GM12878 (cell line): Measurements from ENCODE around the gene YES1. TPM values are rescaled to one million over a fixed set of nuclear protein-coding genes. Genes with fewer than 3 reads are reported as not detected.

Experiments
- ATAC-seq: fragments of 200-7000 bp; cut with Tn5 transposase; 3 replicates; pipeline ENCODE4 v1.9.1; 2020; ENCODE audit warnings: mild to moderate bottlenecking, moderate library complexity
- BruUV-seq: library from RNA; stranded (reverse); fragments of 400-500 nt; replicated peaks from 2 replicates; lab custom pipeline; 2021; lab: Mats Ljungman, UMichigan
- CTCF ChIA-PET: fragments of 300-600 bp; sonication (Branson Sonifier 250); formaldehyde crosslinking; extraction: SDS; loops from one replicate; lab custom pipeline; 2021; ENCODE audit warnings: inconsistent platforms; lab: Yijun Ruan, JAX
- POLR2A ChIA-PET: fragments of 350-600 bp; formaldehyde crosslinking; extraction: SDS; loops from one replicate; lab custom pipeline; 2021; ENCODE audit warnings: inconsistent platforms; lab: Charles Lee
- RAD21 ChIA-PET: fragments of 300-600 bp; sonication (Branson Sonifier 250); formaldehyde crosslinking; loops from one replicate; lab custom pipeline; 2023; ENCODE audit warnings: antibody characterized with exemption; ENCODE audit not compliant: unreplicated experiment; lab: Charles Lee
- SMC1A ChIA-PET: fragments of 300-600 bp; sonication (Branson Sonifier 250); formaldehyde crosslinking; loops from one replicate; lab custom pipeline; 2023; ENCODE audit not compliant: unreplicated experiment, uncharacterized antibody; lab: Charles Lee
- DNase-seq: peaks from one replicate; pipeline ENCODE4 v3.0.0-alpha.2; 2011; ENCODE audit warnings: low read depth, low spot score
- FAIRE-seq: peaks from 3 replicates; lab custom pipeline; 2011; peaks lifted over from hg19 to GRCh38; lab: Jason Lieb, UNC
- H2AFZ ChIP-seq: 2 replicates; pipeline ENCODE4 v1.6.0; 2011; ENCODE audit warnings: low read depth, low read length, control low read depth; ENCODE audit not compliant: control insufficient read depth
- H3K27ac ChIP-seq: 2 replicates; pipeline ENCODE4 v1.5.1; 2011; ENCODE audit warnings: control low read depth; ENCODE audit not compliant: control insufficient read depth, insufficient read depth
- H3K27me3 ChIP-seq, 2 experiments: replicated peaks in 1 of 2; 2 replicates each; pipeline versions ENCODE4 v1.6.0 to v1.6.1; 2011; ENCODE audit warnings: low read length in 1 of 2; ENCODE audit not compliant: control insufficient read depth in 2 of 2, insufficient read depth in 2 of 2
- H3K36me3 ChIP-seq, 2 experiments: 2 replicates each; pipeline ENCODE4 v1.5.1; 2011; ENCODE audit warnings: low read length in 1 of 2; ENCODE audit not compliant: control insufficient read depth in 2 of 2, insufficient read depth in 2 of 2
- H3K4me1 ChIP-seq: 2 replicates; pipeline ENCODE4 v1.6.1; 2011; ENCODE audit warnings: mild to moderate bottlenecking, low read length, moderate library complexity, mixed read lengths; ENCODE audit not compliant: control insufficient read depth, insufficient read depth
- H3K4me2 ChIP-seq: 2 replicates; pipeline ENCODE4 v1.6.0; 2011; ENCODE audit warnings: control low read depth; ENCODE audit not compliant: control insufficient read depth, insufficient read depth
- H3K4me3 ChIP-seq: fragments of 200-600 bp; sonication (generic); 2 replicates; pipeline ENCODE4 v1.5.1; 2016
- H3K79me2 ChIP-seq: 2 replicates; pipeline ENCODE4 v1.6.0; 2011; ENCODE audit warnings: low read length; ENCODE audit not compliant: control insufficient read depth, insufficient read depth
- H3K9ac ChIP-seq: 2 replicates; pipeline ENCODE4 v1.8.0; 2011; ENCODE audit warnings: low read length, control low read depth, mixed read lengths; ENCODE audit not compliant: control insufficient read depth, insufficient read depth
- H3K9me3 ChIP-seq: replicated peaks from 3 replicates; pipeline ENCODE4 v1.5.1; 2011; ENCODE audit warnings: mild to moderate bottlenecking, low read length; ENCODE audit not compliant: control insufficient read depth, insufficient read depth
- H4K20me1 ChIP-seq: 2 replicates; pipeline ENCODE4 v1.6.0; 2011; ENCODE audit not compliant: control insufficient read depth, insufficient read depth
- CTCF ChIP-seq, 3 experiments: IDR thresholded peaks in 2 of 3; conservative IDR thresholded peaks in 1 of 3; 2 replicates each; pipeline ENCODE4 v1.5.1; 2011; ENCODE audit warnings: low read depth in 3 of 3, low read length in 3 of 3, mild to moderate bottlenecking in 3 of 3, control low read depth in 2 of 3, moderate library complexity in 2 of 3, inconsistent platforms in 1 of 3, mixed read lengths in 1 of 3; ENCODE audit not compliant: control insufficient read depth in 2 of 3, insufficient read depth in 1 of 3; ENCODE audit errors: extremely low read depth in 1 of 3
- FOS ChIP-seq: IDR thresholded peaks from 3 replicates; pipeline ENCODE4 v1.6.1; 2011; ENCODE audit warnings: borderline replicate concordance; ENCODE audit not compliant: insufficient read length; ENCODE audit errors: extremely low read depth
- IKZF1 ChIP-seq: fragments of 450-650 bp; conservative IDR thresholded peaks from 2 replicates; pipeline ENCODE4 v1.6.1; 2017; ENCODE audit warnings: antibody characterized with exemption, mild to moderate bottlenecking
- POLR2AphosphoS2 ChIP-seq: IDR thresholded peaks from 2 replicates; pipeline ENCODE4 v1.6.1; 2011; ENCODE audit warnings: low read depth, mild to moderate bottlenecking, low read length, improper control_type of control experiment, moderate library complexity
- RBBP5 ChIP-seq: fragments of 200-600 bp; sonication (generic); conservative IDR thresholded peaks from 2 replicates; pipeline ENCODE4 v1.6.1; 2016
- SIX5 ChIP-seq: IDR thresholded peaks from 2 replicates; pipeline ENCODE4 v1.6.1; 2011; ENCODE audit warnings: mild to moderate bottlenecking, low read depth, low read length, moderate library complexity; ENCODE audit not compliant: severe bottlenecking
- SMC3 ChIP-seq: IDR thresholded peaks from 2 replicates; pipeline ENCODE4 v1.6.1; 2011; ENCODE audit warnings: low read length, improper control_type of control experiment, borderline replicate concordance
- TCF12 ChIP-seq: IDR thresholded peaks from 2 replicates; pipeline ENCODE4 v1.6.1; 2011; ENCODE audit warnings: low read depth, mild to moderate bottlenecking, low read length
- TCF7 ChIP-seq: IDR thresholded peaks from 2 replicates; pipeline ENCODE4 v1.6.1; 2014; ENCODE audit warnings: antibody characterized with exemption, borderline replicate concordance
- ZBTB33 ChIP-seq: fragments of 450-650 bp; IDR thresholded peaks from 2 replicates; pipeline ENCODE4 v1.6.1; 2017; ENCODE audit warnings: mild to moderate bottlenecking
- ZBTB4 ChIP-seq: fragments of 450-650 bp; formaldehyde crosslinking; IDR thresholded peaks from 2 replicates; pipeline ENCODE4 v1.4.0; 2022; ENCODE audit warnings: mild to moderate bottlenecking, moderate library complexity
- ZBTB40 ChIP-seq: fragments of 450-650 bp; IDR thresholded peaks from 2 replicates; pipeline ENCODE4 v1.6.1; 2016; ENCODE audit warnings: mild to moderate bottlenecking, moderate library complexity, borderline replicate concordance
- WGBS: methylation state at CpG from one replicate; pipeline ENCODE4 v1.1.6; 2016; ENCODE audit warnings: low lambda C conversion rate; ENCODE audit not compliant: insufficient replicate concordance, insufficient coverage; ENCODE audit errors: missing lambda C conversion rate; 5-methylcytosine and 5-hydroxymethylcytosine counted together
- in situ Hi-C: fragments of 300-500 bp; cut with MboI; formaldehyde crosslinking; loops from 9 replicates; pipeline ENCODE4 v1.14.3; 2018; ENCODE audit warnings: mixed read lengths
- intact Hi-C: fragments of 100-400 bp; cut with micrococcal nuclease; formaldehyde crosslinking; loops from one replicate; pipeline ENCODE4 v1.14.2; 2022; ENCODE audit not compliant: unreplicated experiment
- polyA plus RNA-seq, 11 experiments: library from polyadenylated mRNA; depleted of rRNA in 4 of 11; unstranded in 6 of 11; stranded (reverse) in 5 of 11; fragments of >200 nt; fragmentation: Nextera tagmentation in 4 of 11; fragmentation: Illumina TruSeq in 1 of 11; extraction: Ambion mirVana in 4 of 11; extraction: Trizol in 1 of 11; gene quantifications; 1 replicate in 1 of 11; 2 replicates in 10 of 11; pipeline versions ENCODE4 v1.2.1 to v1.2.3, GENCODE V29; 2011 to 2016; ENCODE audit warnings: inconsistent platforms in 2 of 11, missing spikeins in 2 of 11, low read depth in 1 of 11
- total RNA-seq, 4 experiments: library from RNA; depleted of rRNA in 3 of 4; stranded (reverse); fragments of >200 nt in 3 of 4; fragmentation: Illumina TruSeq in 1 of 4; extraction: Trizol in 1 of 4; gene quantifications; 2 replicates each; pipeline versions ENCODE4 v1.2.1 to v1.2.3, GENCODE V29; 2013 to 2021

The YES1 gene
- total and polyA plus RNA-seq, 10 of the 15 experiments (the other 5 are each of a cell fraction or from before 2014, with no cell fraction given), result 2.3 to 7.9 (median 5.8) TPM

GRCh38 chr18:754656-755055 is 57.4 kb downstream of the YES1 start:
- ChIA-PET RAD21 (interaction anchor here (1.1 to 1.9 kb wide), 3 partner anchors 53 to 130 kb away, joined by 3 to 4 read pairs (median 3); no protein-coding TSS in a partner anchor), SMC1A (interaction anchor here (1.2 to 4.1 kb wide), 2 partner anchors 50 to 76 kb away, joined by 3 to 20 read pairs; no protein-coding TSS in a partner anchor), POLR2A (interaction anchor here (0.9 kb wide), 1 partner anchor 53 kb away, joined by 3 read pairs; no protein-coding TSS in a partner anchor), CTCF (interaction anchor here (0.6 to 5.2 kb wide), 9 partner anchors 15 to 130 kb away, joined by 3 to 32 read pairs (median 5); no protein-coding TSS in a partner anchor)
- H3K4me2 ChIP-seq, result no peak overlapping the region
- H3K27ac ChIP-seq, result no peak overlapping the region
- BruUV-seq, result no TSS peak
- WGBS, result 100% methylated on average over 1 of the region's 1 CpG
- FAIRE-seq (no peak), ATAC-seq (no peak), DNase-seq (no peak)
- no peak for TF ChIP-seq SMC3
- no peak for TF ChIP-seq ZBTB33
- TF ChIP-seq TCF12, result no peak
- TF ChIP-seq POLR2AphosphoS2, result no peak
- no peak for TF ChIP-seq FOS
- TF ChIP-seq ZBTB40, result no peak
- TF ChIP-seq CTCF (IDR thresholded peaks at IDR 0.05 in 2 of 3, conservative IDR thresholded peaks at IDR 0.05 in 1 of 3; ENCODE audit: control insufficient read depth in 2 of 3, extremely low read depth in 1 of 3, insufficient read depth in 1 of 3, low read depth in 3 of 3, low read length in 3 of 3), result no peak
- TF ChIP-seq IKZF1, result no peak
- TF ChIP-seq TCF7, result no peak
- no peak for TF ChIP-seq SIX5
- TF ChIP-seq RBBP5, result no peak
- TF ChIP-seq ZBTB4 (CRISPR knock-in tag), result no peak
- intact Hi-C loops, result no loop called here
- H4K20me1 ChIP-seq, result no peaks in the 10 kb centered on the region
- H3K4me3 ChIP-seq, result no peak overlapping the region
- no peaks in the 10 kb centered on the region for H3K4me1 ChIP-seq
- in situ Hi-C loops, result no loop called here
- no peaks in the 10 kb centered on the region for H3K27me3 ChIP-seq
- H3K79me2 ChIP-seq, result no peaks in the 10 kb centered on the region; the same call in 1 of the 2 replicates
- H3K9me3 ChIP-seq, result no peaks in the 10 kb centered on the region
- H3K9ac ChIP-seq, result no peak overlapping the region
- H2AFZ ChIP-seq, result no peak overlapping the region
- H3K36me3 ChIP-seq, result no peaks in the 10 kb centered on the region; a peak in 1 of 4 replicates
